SK-N-SH (cell line): ENCODE measurements around the gene CYP27C1. TPM values are rescaled to one million over a fixed set of nuclear protein-coding genes. Genes with fewer than 3 reads are reported as not detected.

Source experiments
- CTCF ChIA-PET: fragments of 300-600, 350-600 bp; formaldehyde crosslinking; extraction: SDS; loops from one replicate; lab custom pipeline; 2021; lab: Yijun Ruan, JAX
- POLR2A ChIA-PET: fragments of 350-600 bp; sonication (Branson Sonifier 250); formaldehyde crosslinking; extraction: SDS; loops from one replicate; lab custom pipeline; 2020; ENCODE audit warnings: antibody characterized with exemption, inconsistent platforms; lab: Yijun Ruan, JAX
- DNase-seq: peaks from one replicate; pipeline ENCODE4 v3.0.0; 2012
- H2AFZ ChIP-seq: fragments of 200-600 bp; sonication (generic); 2 replicates; pipeline ENCODE4 v1.8.1; 2016; ENCODE audit warnings: antibody characterized with exemption, mild to moderate bottlenecking, low read depth
- H3F3A ChIP-seq: fragments of 200-600 bp; sonication (generic); replicated peaks from 2 replicates; pipeline ENCODE3; 2016; ENCODE audit warnings: antibody characterized with exemption, mild to moderate bottlenecking; ENCODE audit not compliant: insufficient read depth
- H3K27ac ChIP-seq, 2 experiments: fragments of 200-500 bp in 1 of 2; fragments of 200-600 bp in 1 of 2; sonication (Bioruptor generic) in 1 of 2; sonication (generic), shearing (Covaris generic) in 1 of 2; 2 replicates each; pipeline versions ENCODE4 v1.5.1 to v1.6.1; 2014 to 2016; ENCODE audit warnings: low read depth in 2 of 2, inconsistent platforms in 1 of 2, low read length in 1 of 2, mild to moderate bottlenecking in 1 of 2, mixed read lengths in 1 of 2
- H3K27me3 ChIP-seq: fragments of 200-600 bp; sonication (generic), shearing (Covaris generic); 2 replicates; pipeline ENCODE4 v1.6.1; 2016; ENCODE audit warnings: mixed run types; ENCODE audit not compliant: insufficient read depth
- H3K36me3 ChIP-seq, 2 experiments: fragments of 200-500 bp in 1 of 2; fragments of 200-600 bp in 1 of 2; sonication (Bioruptor generic) in 1 of 2; sonication (generic) in 1 of 2; replicated peaks in 1 of 2; 2 replicates each; pipeline versions ENCODE3 to v1.5.1; 2014 to 2016; ENCODE audit warnings: low read length in 1 of 2, mild to moderate bottlenecking in 1 of 2; ENCODE audit not compliant: insufficient read depth in 2 of 2, control insufficient read depth in 1 of 2
- H3K4me1 ChIP-seq, 2 experiments: fragments of 200-500 bp in 1 of 2; fragments of 200-600 bp in 1 of 2; sonication (Bioruptor generic) in 1 of 2; sonication (generic), shearing (Covaris generic) in 1 of 2; 2 replicates each; pipeline versions ENCODE4 v1.5.1 to v1.6.1; 2014 to 2016; ENCODE audit warnings: low read depth in 1 of 2, low read length in 1 of 2, mixed run types in 1 of 2; ENCODE audit not compliant: insufficient read depth in 2 of 2, control insufficient read depth in 1 of 2
- H3K4me2 ChIP-seq: fragments of 200-600 bp; sonication (generic), shearing (Covaris generic); 2 replicates; pipeline ENCODE4 v1.6.1; 2017; ENCODE audit warnings: mixed run types
- H3K4me3 ChIP-seq, 2 experiments: fragments of 200-500 bp in 1 of 2; fragments of 200-600 bp in 1 of 2; sonication (Bioruptor generic) in 1 of 2; sonication (generic), shearing (Covaris generic) in 1 of 2; 2 replicates each; pipeline versions ENCODE4 v1.5.1 to v1.8.1; 2014 to 2016; ENCODE audit warnings: low read depth in 2 of 2, inconsistent platforms in 1 of 2, low read length in 1 of 2, mild to moderate bottlenecking in 1 of 2, mixed read lengths in 1 of 2, moderate library complexity in 1 of 2
- H3K79me2 ChIP-seq: fragments of 200-600 bp; sonication (generic); 2 replicates; pipeline ENCODE4 v1.8.1; 2017; ENCODE audit warnings: mild to moderate bottlenecking; ENCODE audit not compliant: insufficient read depth
- H3K9ac ChIP-seq: fragments of 200-600 bp; sonication (generic); 2 replicates; pipeline ENCODE4 v1.6.1; 2017; ENCODE audit warnings: mixed run types
- H3K9me2 ChIP-seq: fragments of 200-600 bp; sonication (generic); 2 replicates; pipeline ENCODE4 v1.6.1; 2017; ENCODE audit warnings: mixed run types
- H3K9me3 ChIP-seq: fragments of 200-600 bp; sonication (generic); 2 replicates; pipeline ENCODE4 v1.6.1; 2017; ENCODE audit warnings: mixed run types, mild to moderate bottlenecking, moderate library complexity
- H4K20me1 ChIP-seq: fragments of 200-600 bp; sonication (generic); 2 replicates; pipeline ENCODE4 v1.6.1; 2017; ENCODE audit warnings: mild to moderate bottlenecking, mixed run types; ENCODE audit not compliant: insufficient read depth
- CTCF ChIP-seq: fragments of 200-600 bp; sonication (generic); IDR thresholded peaks from 2 replicates; pipeline ENCODE4 v1.6.1; 2017; ENCODE audit warnings: antibody characterized with exemption, mild to moderate bottlenecking, moderate library complexity
- ELF1 ChIP-seq: IDR thresholded peaks from 2 replicates; pipeline ENCODE4 v1.4.0; 2012
- EP300 ChIP-seq, 2 experiments: IDR thresholded peaks; 2 replicates each; pipeline versions ENCODE4 v1.4.0 to v1.6.1; 2012; ENCODE audit warnings: borderline replicate concordance in 1 of 2, low read depth in 1 of 2, low read length in 1 of 2
- EZH2phosphoT487 ChIP-seq: fragments of 200-600 bp; sonication (generic); IDR thresholded peaks from 2 replicates; pipeline ENCODE4 v1.6.1; 2017; ENCODE audit warnings: low read depth, mixed run types, mild to moderate bottlenecking, antibody characterized with exemption, moderate library complexity, borderline replicate concordance
- FOSL2 ChIP-seq: IDR thresholded peaks from 2 replicates; pipeline ENCODE4 v1.4.0; 2012; ENCODE audit warnings: low read depth, mild to moderate bottlenecking, moderate library complexity, borderline replicate concordance
- MXI1 ChIP-seq: IDR thresholded peaks from 2 replicates; pipeline ENCODE4 v1.6.1; 2012; ENCODE audit warnings: mild to moderate bottlenecking, low read depth, low read length, improper control_type of control experiment
- NFIC ChIP-seq: IDR thresholded peaks from 2 replicates; pipeline ENCODE4 v1.4.0; 2012; ENCODE audit warnings: borderline replicate concordance
- NRF1 ChIP-seq: IDR thresholded peaks from 2 replicates; pipeline ENCODE4 v1.6.1; 2012; ENCODE audit warnings: low read depth, mild to moderate bottlenecking, low read length
- REST ChIP-seq: IDR thresholded peaks from 2 replicates; pipeline ENCODE4 v1.6.1; 2012; ENCODE audit warnings: mild to moderate bottlenecking, low read depth, low read length, moderate library complexity
- SIN3A ChIP-seq: IDR thresholded peaks from 2 replicates; pipeline ENCODE4 v1.6.1; 2012; ENCODE audit warnings: low read depth, mild to moderate bottlenecking, low read length, moderate library complexity, borderline replicate concordance
- SMC3 ChIP-seq: IDR thresholded peaks from 2 replicates; pipeline ENCODE4 v1.6.1; 2012; ENCODE audit warnings: low read depth, low read length, improper control_type of control experiment
- TAF1 ChIP-seq: IDR thresholded peaks from 2 replicates; pipeline ENCODE4 v1.6.1; 2012; ENCODE audit warnings: low read depth, mild to moderate bottlenecking, low read length, moderate library complexity, borderline replicate concordance
- TCF12 ChIP-seq: IDR thresholded peaks from 2 replicates; pipeline ENCODE4 v1.4.0; 2012
- USF1 ChIP-seq: IDR thresholded peaks from 2 replicates; pipeline ENCODE4 v1.4.0; 2012; ENCODE audit warnings: low read depth, borderline replicate concordance
- USF2 ChIP-seq: fragments of 150-350 bp; IDR thresholded peaks from 2 replicates; pipeline ENCODE4 v1.6.1; 2017; ENCODE audit warnings: antibody characterized with exemption, low read length, low read depth, borderline replicate concordance
- WGBS: methylation state at CpG from one replicate; pipeline ENCODE4 v1.1.6; 2017; ENCODE audit warnings: low lambda C conversion rate; 5-methylcytosine and 5-hydroxymethylcytosine counted together
- polyA plus RNA-seq, 3 experiments: library from polyadenylated mRNA; depleted of rRNA; stranded (reverse); fragments of >200 nt; gene quantifications; 2 replicates each; pipeline ENCODE4 v1.2.3, GENCODE V29; 2012

Gene CYP27C1
- polyA plus RNA-seq, 1 of the 3 experiments (the other 2 are of a cell fraction) = not detected

GRCh38 chr2:127159543-127159942 lies 60.6 kb downstream of the CYP27C1 start (continued):
- no peak for TF ChIP-seq USF1
- no peak for TF ChIP-seq REST
- no peak for TF ChIP-seq NRF1
- TF ChIP-seq EP300 (IDR thresholded peaks at IDR 0.05; ENCODE audit: borderline replicate concordance in 1 of 2, low read depth in 1 of 2, low read length in 1 of 2) = no peak

- Histone ChIP-seq H3K79me2 (no peaks in the 10 kb centered on the region), H3K9me2 (no peaks in the 10 kb centered on the region), H3K36me3 (no peaks in the 10 kb centered on the region), H3K27me3 (no peaks in the 10 kb centered on the region), H3K4me1 (peaks cover 2 to 5% of the 10 kb centered on the region in 2 experiments; a peak in 2 of 4 replicates), H3K4me3 (no peak overlapping the region), H3K9ac (no peak overlapping the region), H3K27ac (no peak overlapping the region), H3K9me3 (no peaks in the 10 kb centered on the region; the same call in 1 of the 2 replicates), H3K4me2 (no peak overlapping the region), H2AFZ (no peak overlapping the region), H3F3A (peaks cover 3% of the 10 kb centered on the region), H4K20me1 (no peaks in the 10 kb centered on the region)
- 86% methylated on average over 11 of the region's 11 CpGs for WGBS
- TF ChIP-seq CTCF (no peak), SMC3 (no peak), NRF1 (no peak), ELF1 (no peak), TCF12 (no peak), FOSL2 (no peak), MXI1 (no peak), SIN3A (no peak), TAF1 (no peak), NFIC (no peak), USF2 (no peak), EZH2phosphoT487 (no peak)
- POLR2A ChIA-PET = no interaction called here
- CTCF ChIA-PET = interaction anchor here (0.7 to 7.5 kb wide), 6 partner anchors 11 to 186 kb away, joined by 3 to 52 read pairs (median 10); no protein-coding TSS in a partner anchor
- DNase-seq = no peak
Measured at GRCh38 chr2:127158614-127159290, 61.3 kb downstream of the CYP27C1 start.
